SU-DHL-6 (cell line): ENCODE results near the gene DNAJB8.

ENCODE experiments used
- H2AFZ ChIP-seq: fragments of 200-600 bp; sonication (generic); 2 replicates; pipeline ENCODE4 v1.6.1; 2014; ENCODE audit warnings: low read depth, mild to moderate bottlenecking, moderate library complexity, mixed read lengths, antibody characterized with exemption, low read length; ENCODE audit not compliant: severe bottlenecking
- H3F3A ChIP-seq: fragments of 200-600 bp; shearing (Covaris generic); 2 replicates; pipeline ENCODE4 v1.6.0; 2016; ENCODE audit warnings: antibody characterized with exemption, mild to moderate bottlenecking; ENCODE audit not compliant: insufficient read depth
- H3K27ac ChIP-seq: fragments of 200-600 bp; sonication (generic); 2 replicates; pipeline ENCODE4 v1.5.1; 2016; ENCODE audit warnings: low read depth, mild to moderate bottlenecking, low read length, moderate library complexity, mixed read lengths
- H3K27me3 ChIP-seq: fragments of 200-600 bp; sonication (generic), shearing (Covaris generic); 2 replicates; pipeline ENCODE4 v1.6.0; 2014; ENCODE audit warnings: mild to moderate bottlenecking, low read length
- H3K36me3 ChIP-seq: fragments of 200-600 bp; sonication (generic); 2 replicates; pipeline ENCODE4 v1.6.1; 2014; ENCODE audit warnings: mild to moderate bottlenecking, low read length, mixed read lengths
- H3K4me2 ChIP-seq: fragments of 300-600, 200-600 bp; shearing (Covaris generic), sonication (generic); 2 replicates; pipeline ENCODE4 v1.6.0; 2014; ENCODE audit warnings: low read length, low read depth, mild to moderate bottlenecking; ENCODE audit not compliant: poor library complexity, severe bottlenecking
- H3K4me3 ChIP-seq: fragments of 200-600 bp; sonication (generic); 2 replicates; pipeline ENCODE4 v1.5.1; 2014; ENCODE audit warnings: antibody characterized with exemption, low read length, mild to moderate bottlenecking, mixed read lengths; ENCODE audit not compliant: insufficient read depth, poor library complexity, severe bottlenecking
- H3K79me2 ChIP-seq: fragments of 200-600 bp; sonication (generic); 2 replicates; pipeline ENCODE4 v1.6.1; 2014; ENCODE audit warnings: mild to moderate bottlenecking, low read length, moderate library complexity; ENCODE audit not compliant: insufficient read depth
- H3K9ac ChIP-seq: fragments of 200-600 bp; sonication (generic); 2 replicates; pipeline ENCODE4 v1.7.0; 2014; ENCODE audit warnings: mild to moderate bottlenecking, low read length
- H3K9me2 ChIP-seq: fragments of 200-600 bp; sonication (generic); replicated peaks from 2 replicates; pipeline ENCODE4 v1.6.1; 2014; ENCODE audit warnings: low read length; ENCODE audit not compliant: insufficient read depth
- H3K9me3 ChIP-seq: fragments of 200-600 bp; sonication (generic); 2 replicates; pipeline ENCODE4 v1.6.1; 2014; ENCODE audit warnings: low read length, mixed read lengths; ENCODE audit not compliant: insufficient read depth
- H4K20me1 ChIP-seq: fragments of 200-600 bp; sonication (generic); 2 replicates; pipeline ENCODE4 v1.6.1; 2014; ENCODE audit warnings: low read depth, mild to moderate bottlenecking, antibody characterized with exemption, low read length, moderate library complexity, mixed read lengths
- CTCF ChIP-seq: fragments of 200-600 bp; sonication (generic); IDR thresholded peaks from one replicate; pipeline ENCODE4 v1.5.1; 2017; ENCODE audit warnings: antibody characterized with exemption, mild to moderate bottlenecking, low read length, moderate library complexity; ENCODE audit not compliant: insufficient read depth, poor library complexity, severe bottlenecking
- EZH2phosphoT487 ChIP-seq: fragments of 200-600 bp; sonication (generic), shearing (Covaris generic); conservative IDR thresholded peaks from 2 replicates; pipeline ENCODE4 v1.6.1; 2018; ENCODE audit warnings: mild to moderate bottlenecking, antibody characterized with exemption, low read length, moderate library complexity, mixed read lengths

Gene DNAJB8

GRCh38 chr3:128506754-128507153, 40.1 kb upstream of the DNAJB8 start:
- H3K27ac ChIP-seq: no peak overlapping the region
- no peak overlapping the region for H3K4me3 ChIP-seq
- no peak overlapping the region for H3K4me2 ChIP-seq
- TF ChIP-seq EZH2phosphoT487 (no peak), CTCF (no peak)
- H4K20me1 ChIP-seq: no peaks in the 10 kb centered on the region
- H3K9me2 ChIP-seq: no peaks in the 10 kb centered on the region
- H3K79me2 ChIP-seq: no peaks in the 10 kb centered on the region
- no peaks in the 10 kb centered on the region for H3F3A ChIP-seq
- no peak overlapping the region for H2AFZ ChIP-seq
- no peak overlapping the region for H3K9ac ChIP-seq
- no peaks in the 10 kb centered on the region for H3K27me3 ChIP-seq
- no peaks in the 10 kb centered on the region for H3K36me3 ChIP-seq
- no peaks in the 10 kb centered on the region for H3K9me3 ChIP-seq

- H3K36me3 ChIP-seq: no peaks in the 10 kb centered on the region
- H3K27ac ChIP-seq: no peak overlapping the region
- no peak overlapping the region for H2AFZ ChIP-seq
- H3K27me3 ChIP-seq: no peaks in the 10 kb centered on the region
- no peak overlapping the region for H3K9ac ChIP-seq
- no peaks in the 10 kb centered on the region for H3K9me3 ChIP-seq
- no peaks in the 10 kb centered on the region for H3K79me2 ChIP-seq
- TF ChIP-seq CTCF: no peak
- no peak for TF ChIP-seq EZH2phosphoT487
- no peaks in the 10 kb centered on the region for H3K9me2 ChIP-seq
- H3K4me2 ChIP-seq: no peak overlapping the region
- H3K4me3 ChIP-seq: no peak overlapping the region
- H3F3A ChIP-seq: no peaks in the 10 kb centered on the region
- H4K20me1 ChIP-seq: no peaks in the 10 kb centered on the region
Measured at GRCh38 chr3:128505771-128506170, 39.1 kb upstream of the DNAJB8 start.

- Histone ChIP-seq H4K20me1 (no peaks in the 10 kb centered on the region), H3K4me3 (no peak overlapping the region), H3K27me3 (no peaks in the 10 kb centered on the region), H3F3A (no peaks in the 10 kb centered on the region), H2AFZ (no peak overlapping the region), H3K9me3 (no peaks in the 10 kb centered on the region), H3K9ac (no peak overlapping the region), H3K36me3 (no peaks in the 10 kb centered on the region), H3K9me2 (no peaks in the 10 kb centered on the region), H3K27ac (no peak overlapping the region), H3K4me2 (no peak overlapping the region), H3K79me2 (no peaks in the 10 kb centered on the region)
- TF ChIP-seq CTCF (no peak), EZH2phosphoT487 (no peak)
Measured at GRCh38 chr3:128504963-128505730, 38.5 kb upstream of the DNAJB8 start.
